Measurements from ENCODE around the gene NPTX1. TPM values are rescaled to one million over a fixed set of nuclear protein-coding genes. Genes with fewer than 3 reads are reported as not detected.

NPTX1 gene
- total and polyA plus RNA-seq, 2 of the 13 experiments (the other 11 are each of a cell fraction or from before 2014, with no cell fraction given), result 0.01 TPM; not detected in 1

DNA sequence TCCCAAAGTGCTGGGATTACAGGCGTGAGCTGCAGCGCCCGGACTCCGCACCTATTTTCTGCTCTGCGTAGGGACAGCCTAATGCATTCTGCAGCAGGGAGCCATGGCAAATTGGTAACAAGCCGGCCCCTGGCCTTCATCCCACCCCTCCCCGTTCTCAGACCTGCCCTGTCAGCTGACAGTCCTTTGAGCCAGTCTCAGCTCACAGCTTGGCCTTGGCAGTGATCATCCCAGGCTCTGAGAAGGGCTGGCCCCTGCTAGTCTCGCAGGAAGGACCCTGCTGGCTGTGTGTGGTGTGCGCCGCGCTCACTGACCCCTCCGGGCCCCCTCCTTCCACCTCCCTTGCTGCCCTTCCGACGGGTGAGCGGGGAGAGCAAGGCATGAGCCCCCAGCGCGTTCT is 10.3 kb upstream of the NPTX1 start (continued):
- TF ChIP-seq ZNF7 (CRISPR knock-in tag; IDR thresholded peaks at IDR 0.05) (no peak), SMAD3 (CRISPR knock-in tag; IDR thresholded peaks at IDR 0.05) (no peak), ZNF83 (CRISPR knock-in tag; IDR thresholded peaks at IDR 0.05; ENCODE audit: borderline replicate concordance) (no peak), TEAD2 (CRISPR knock-in tag; IDR thresholded peaks at IDR 0.05) (no peak), NR2F2 (IDR thresholded peaks at IDR 0.05; ENCODE audit: borderline replicate concordance, low read depth) (no peak)
- TF ChIP-seq, protein P1, sequence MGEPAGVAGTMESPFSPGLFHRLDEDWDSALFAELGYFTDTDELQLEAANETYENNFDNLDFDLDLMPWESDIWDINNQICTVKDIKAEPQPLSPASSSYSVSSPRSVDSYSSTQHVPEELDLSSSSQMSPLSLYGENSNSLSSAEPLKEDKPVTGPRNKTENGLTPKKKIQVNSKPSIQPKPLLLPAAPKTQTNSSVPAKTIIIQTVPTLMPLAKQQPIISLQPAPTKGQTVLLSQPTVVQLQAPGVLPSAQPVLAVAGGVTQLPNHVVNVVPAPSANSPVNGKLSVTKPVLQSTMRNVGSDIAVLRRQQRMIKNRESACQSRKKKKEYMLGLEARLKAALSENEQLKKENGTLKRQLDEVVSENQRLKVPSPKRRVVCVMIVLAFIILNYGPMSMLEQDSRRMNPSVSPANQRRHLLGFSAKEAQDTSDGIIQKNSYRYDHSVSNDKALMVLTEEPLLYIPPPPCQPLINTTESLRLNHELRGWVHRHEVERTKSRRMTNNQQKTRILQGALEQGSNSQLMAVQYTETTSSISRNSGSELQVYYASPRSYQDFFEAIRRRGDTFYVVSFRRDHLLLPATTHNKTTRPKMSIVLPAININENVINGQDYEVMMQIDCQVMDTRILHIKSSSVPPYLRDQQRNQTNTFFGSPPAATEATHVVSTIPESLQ (CRISPR knock-in tag; conservative IDR thresholded peaks at IDR 0.05), result no peak
- TF ChIP-seq, protein P2, sequence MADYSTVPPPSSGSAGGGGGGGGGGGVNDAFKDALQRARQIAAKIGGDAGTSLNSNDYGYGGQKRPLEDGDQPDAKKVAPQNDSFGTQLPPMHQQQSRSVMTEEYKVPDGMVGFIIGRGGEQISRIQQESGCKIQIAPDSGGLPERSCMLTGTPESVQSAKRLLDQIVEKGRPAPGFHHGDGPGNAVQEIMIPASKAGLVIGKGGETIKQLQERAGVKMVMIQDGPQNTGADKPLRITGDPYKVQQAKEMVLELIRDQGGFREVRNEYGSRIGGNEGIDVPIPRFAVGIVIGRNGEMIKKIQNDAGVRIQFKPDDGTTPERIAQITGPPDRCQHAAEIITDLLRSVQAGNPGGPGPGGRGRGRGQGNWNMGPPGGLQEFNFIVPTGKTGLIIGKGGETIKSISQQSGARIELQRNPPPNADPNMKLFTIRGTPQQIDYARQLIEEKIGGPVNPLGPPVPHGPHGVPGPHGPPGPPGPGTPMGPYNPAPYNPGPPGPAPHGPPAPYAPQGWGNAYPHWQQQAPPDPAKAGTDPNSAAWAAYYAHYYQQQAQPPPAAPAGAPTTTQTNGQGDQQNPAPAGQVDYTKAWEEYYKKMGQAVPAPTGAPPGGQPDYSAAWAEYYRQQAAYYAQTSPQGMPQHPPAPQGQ (CRISPR knock-in tag; IDR thresholded peaks at IDR 0.05; ENCODE audit: borderline replicate concordance), result no peak

DNA sequence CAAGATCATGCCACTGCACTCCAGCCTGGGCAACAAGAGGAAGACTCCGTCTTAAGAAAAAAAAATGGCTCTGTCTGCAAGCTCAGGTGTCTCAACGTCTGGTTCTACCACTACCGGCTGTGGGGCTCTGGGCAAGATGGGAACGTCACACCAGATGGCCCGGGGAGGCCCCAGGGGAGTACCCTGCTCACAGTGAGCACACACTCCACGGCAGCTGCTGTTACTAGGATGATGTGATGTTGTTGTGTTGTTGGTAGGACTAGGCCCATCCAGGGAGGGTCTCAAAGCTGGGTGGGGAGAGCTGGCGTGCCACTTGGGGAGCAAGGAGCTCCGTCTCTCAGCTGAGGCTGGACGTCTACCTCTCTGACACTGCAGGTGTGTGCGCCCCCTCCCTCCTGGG is 9.4 kb upstream of the NPTX1 start:
- H3K4me1 ChIP-seq (ENCODE audit: insufficient read depth, low read length), result peaks cover 3% of the 10 kb centered on the region
- H3K9me3 ChIP-seq (ENCODE audit: low read length), result no peaks in the 10 kb centered on the region
- no peaks in the 10 kb centered on the region for H3K79me2 ChIP-seq (ENCODE audit: insufficient read depth, low read length)
- no peak for TF ChIP-seq MZF1 (CRISPR knock-in tag; IDR thresholded peaks at IDR 0.05; ENCODE audit: borderline replicate concordance)
- no peak for TF ChIP-seq TARDBP (CRISPR knock-in tag; IDR thresholded peaks at IDR 0.05)
- TF ChIP-seq, protein P3, sequence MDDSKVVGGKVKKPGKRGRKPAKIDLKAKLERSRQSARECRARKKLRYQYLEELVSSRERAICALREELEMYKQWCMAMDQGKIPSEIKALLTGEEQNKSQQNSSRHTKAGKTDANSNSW (CRISPR knock-in tag; IDR thresholded peaks at IDR 0.05; ENCODE audit: borderline replicate concordance), result no peak
- no peak for TF ChIP-seq FOXA1 (IDR thresholded peaks at IDR 0.05)
- TF ChIP-seq FOXA1 (CRISPR knock-in tag; IDR thresholded peaks at IDR 0.05), result no peak
- TF ChIP-seq ZNF766 (CRISPR knock-in tag; IDR thresholded peaks at IDR 0.05; ENCODE audit: borderline replicate concordance), result no peak
- TF ChIP-seq GTF3A (CRISPR knock-in tag; conservative IDR thresholded peaks at IDR 0.05), result no peak
- TF ChIP-seq, protein P4, sequence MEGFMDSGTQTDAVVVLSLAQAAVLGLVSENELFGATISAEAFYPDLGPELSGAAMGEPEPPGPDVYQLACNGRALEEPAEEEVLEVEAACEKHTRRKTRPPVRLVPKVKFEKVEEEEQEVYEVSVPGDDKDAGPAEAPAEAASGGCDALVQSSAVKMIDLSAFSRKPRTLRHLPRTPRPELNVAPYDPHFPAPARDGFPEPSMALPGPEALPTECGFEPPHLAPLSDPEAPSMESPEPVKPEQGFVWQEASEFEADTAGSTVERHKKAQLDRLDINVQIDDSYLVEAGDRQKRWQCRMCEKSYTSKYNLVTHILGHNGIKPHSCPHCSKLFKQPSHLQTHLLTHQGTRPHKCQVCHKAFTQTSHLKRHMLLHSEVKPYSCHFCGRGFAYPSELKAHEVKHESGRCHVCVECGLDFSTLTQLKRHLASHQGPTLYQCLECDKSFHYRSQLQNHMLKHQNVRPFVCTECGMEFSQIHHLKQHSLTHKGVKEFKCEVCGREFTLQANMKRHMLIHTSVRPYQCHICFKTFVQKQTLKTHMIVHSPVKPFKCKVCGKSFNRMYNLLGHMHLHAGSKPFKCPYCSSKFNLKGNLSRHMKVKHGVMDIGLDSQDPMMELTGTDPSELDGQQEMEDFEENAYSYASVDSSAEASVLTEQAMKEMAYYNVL (CRISPR knock-in tag; IDR thresholded peaks at IDR 0.05; ENCODE audit: borderline replicate concordance), result no peak
- ChIA-PET POLR2A (no interaction called here), CTCF (ENCODE audit: low intra/inter-chr PET ratio, low total read pairs) (no interaction called here)
- peaks cover 20 to 74% of the 10 kb centered on the region in 2 experiments for H3K27me3 ChIP-seq (ENCODE audit: control insufficient read depth in 1 of 2, insufficient read depth in 2 of 2, low read length in 2 of 2)
- no peak overlapping the region for H2AFZ ChIP-seq (ENCODE audit: low read length)
- FAIRE-seq, result no peak
- BruUV-seq (replicated peaks), result no TSS peak
- no peak overlapping the region for H3K4me3 ChIP-seq (replicated peaks in 1 of 3; ENCODE audit: insufficient read depth in 1 of 3, low read depth in 2 of 3, low read length in 3 of 3)
- H3K9ac ChIP-seq (ENCODE audit: insufficient read depth, low read depth, low read length), result no peak overlapping the region
- no peaks in the 10 kb centered on the region for H3K36me3 ChIP-seq (replicated peaks in 1 of 2; ENCODE audit: control insufficient read depth in 1 of 2, insufficient read depth in 2 of 2, low read length in 2 of 2)
- WGBS (ENCODE audit: low lambda C conversion rate), result 21% methylated on average over 10 of the region's 10 CpGs
- no peak for DNase-seq (ENCODE audit: low spot score)
- no peaks in the 10 kb centered on the region for H4K20me1 ChIP-seq (ENCODE audit: insufficient read depth, low read length)
- no peak for ATAC-seq
- no peak overlapping the region for H3K4me2 ChIP-seq (ENCODE audit: low read depth, low read length)
- H3K27ac ChIP-seq (ENCODE audit: extremely low read length, insufficient read depth, low read length), result no peak overlapping the region
- in situ Hi-C loops (cut with HindIII; ENCODE audit: extremely low pct_ligation_motif_present, low pct_unique_long_range_greater_than_20kb) (no loop called here), intact Hi-C loops (cut with micrococcal nuclease; ENCODE audit: unreplicated experiment) (no loop called here)
